Hepatocyte (in vitro differentiated cells): Measurements from ENCODE around the gene PDYN.

Experiments
- EZH2 ChIP-seq: fragments of 200-600 bp; sonication (generic); IDR thresholded peaks from 2 replicates; pipeline ENCODE4 v1.6.1; 2016; ENCODE audit warnings: antibody characterized with exemption, mild to moderate bottlenecking, borderline replicate concordance
- TF ChIP-seq, protein P1 (sequence below): fragments of 200-600 bp; sonication (generic); IDR thresholded peaks from 2 replicates; pipeline ENCODE4 v1.5.1; 2016; ENCODE audit warnings: antibody characterized with exemption, mild to moderate bottlenecking; ENCODE audit not compliant: poor library complexity

DNA sequence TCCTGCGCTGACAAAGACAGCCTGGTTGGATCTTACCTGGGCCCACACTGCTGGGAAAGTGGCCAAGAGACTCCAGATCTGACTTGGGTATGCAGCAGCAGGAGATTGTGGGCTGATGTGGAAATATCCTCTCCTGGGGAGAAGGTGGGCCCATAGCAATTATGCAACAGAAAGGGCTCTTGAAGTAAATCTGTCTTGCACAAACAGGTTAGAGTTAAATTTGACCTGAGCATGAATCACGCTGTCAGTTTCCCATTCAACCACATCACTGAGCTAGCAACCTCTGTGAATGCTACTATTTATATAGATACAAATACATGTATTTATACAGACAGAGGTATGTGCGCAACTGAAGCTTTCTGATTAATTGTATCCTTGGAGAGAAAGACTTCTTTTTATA is 28.3 kb upstream of the PDYN start:
- TF ChIP-seq, protein P1, sequence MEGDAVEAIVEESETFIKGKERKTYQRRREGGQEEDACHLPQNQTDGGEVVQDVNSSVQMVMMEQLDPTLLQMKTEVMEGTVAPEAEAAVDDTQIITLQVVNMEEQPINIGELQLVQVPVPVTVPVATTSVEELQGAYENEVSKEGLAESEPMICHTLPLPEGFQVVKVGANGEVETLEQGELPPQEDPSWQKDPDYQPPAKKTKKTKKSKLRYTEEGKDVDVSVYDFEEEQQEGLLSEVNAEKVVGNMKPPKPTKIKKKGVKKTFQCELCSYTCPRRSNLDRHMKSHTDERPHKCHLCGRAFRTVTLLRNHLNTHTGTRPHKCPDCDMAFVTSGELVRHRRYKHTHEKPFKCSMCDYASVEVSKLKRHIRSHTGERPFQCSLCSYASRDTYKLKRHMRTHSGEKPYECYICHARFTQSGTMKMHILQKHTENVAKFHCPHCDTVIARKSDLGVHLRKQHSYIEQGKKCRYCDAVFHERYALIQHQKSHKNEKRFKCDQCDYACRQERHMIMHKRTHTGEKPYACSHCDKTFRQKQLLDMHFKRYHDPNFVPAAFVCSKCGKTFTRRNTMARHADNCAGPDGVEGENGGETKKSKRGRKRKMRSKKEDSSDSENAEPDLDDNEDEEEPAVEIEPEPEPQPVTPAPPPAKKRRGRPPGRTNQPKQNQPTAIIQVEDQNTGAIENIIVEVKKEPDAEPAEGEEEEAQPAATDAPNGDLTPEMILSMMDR: no peak
- no peak for TF ChIP-seq EZH2
